ENCODE measurements around the gene FBP1.
"Not testable (repeated sequence)": the region's sequence is repeated elsewhere in the genome, so short reads cannot be mapped to it uniquely, and the experiment has no call there.

FBP1 gene

GRCh38 chr9:94591046-94591545 is 48.2 kb downstream of the FBP1 start:
- H3K9me3 Mint-ChIP-seq; H3K36me3 Mint-ChIP-seq (ENCODE audit: low read depth); H3K4me3 Mint-ChIP-seq; H3K27ac Mint-ChIP-seq: not testable (repeated sequence)
- Mint-ChIP-seq H3K4me1 (ENCODE audit: low read depth) (peaks cover 12% of the 10 kb centered on the region), H3K27me3 (peaks cover 45% of the 10 kb centered on the region)
- DNase-seq, result peak; percentile 7

- Mint-ChIP-seq H3K9me3 (no peaks in the 10 kb centered on the region), H3K27ac (no peak overlapping the region), H3K36me3 (ENCODE audit: low read depth) (no peaks in the 10 kb centered on the region), H3K4me1 (ENCODE audit: low read depth) (peaks cover 28% of the 10 kb centered on the region), H3K4me3 (no peak overlapping the region), H3K27me3 (peaks cover 46% of the 10 kb centered on the region)
- no peak for DNase-seq
These were observed 50.6 kb downstream of the FBP1 start for GRCh38 chr9:94588681-94589080.

GRCh38 chr9:94586814-94587213 is 52.5 kb downstream of the FBP1 start:
- Mint-ChIP-seq H3K9me3 (no peaks in the 10 kb centered on the region), H3K36me3 (ENCODE audit: low read depth) (no peaks in the 10 kb centered on the region), H3K27me3 (peaks cover 44% of the 10 kb centered on the region), H3K4me3 (no peak overlapping the region), H3K4me1 (ENCODE audit: low read depth) (peaks cover 28% of the 10 kb centered on the region), H3K27ac (no peak overlapping the region)
- DNase-seq, result no peak

- Mint-ChIP-seq H3K27ac (no peak overlapping the region), H3K27me3 (peaks cover 41% of the 10 kb centered on the region), H3K4me3 (no peak overlapping the region), H3K4me1 (ENCODE audit: low read depth) (peaks cover 28% of the 10 kb centered on the region), H3K9me3 (no peaks in the 10 kb centered on the region), H3K36me3 (ENCODE audit: low read depth) (no peaks in the 10 kb centered on the region)
- no peak for DNase-seq
These were observed 53.0 kb downstream of the FBP1 start for GRCh38 chr9:94586316-94586715.

- DNase-seq, result no peak
- H3K9me3 Mint-ChIP-seq, result no peaks in the 10 kb centered on the region
- H3K36me3 Mint-ChIP-seq (ENCODE audit: low read depth), result no peaks in the 10 kb centered on the region
- H3K4me1 Mint-ChIP-seq (ENCODE audit: low read depth), result peaks cover 28% of the 10 kb centered on the region
- no peak overlapping the region for H3K4me3 Mint-ChIP-seq
- peaks cover 38% of the 10 kb centered on the region for H3K27me3 Mint-ChIP-seq
- H3K27ac Mint-ChIP-seq, result no peak overlapping the region
These were observed 54.8 kb downstream of the FBP1 start for GRCh38 chr9:94584555-94584954.

GRCh38 chr9:94581728-94582127 is 57.6 kb downstream of the FBP1 start:
- Mint-ChIP-seq H3K4me3 (no peak overlapping the region), H3K36me3 (ENCODE audit: low read depth) (no peaks in the 10 kb centered on the region), H3K27ac (no peak overlapping the region), H3K9me3 (no peaks in the 10 kb centered on the region), H3K27me3 (peaks cover 18% of the 10 kb centered on the region), H3K4me1 (ENCODE audit: low read depth) (peaks cover 21% of the 10 kb centered on the region)
- DNase-seq, result no peak

- H3K4me3 Mint-ChIP-seq, result no peak overlapping the region
- DNase-seq, result no peak
- H3K9me3 Mint-ChIP-seq, result no peaks in the 10 kb centered on the region
- H3K36me3 Mint-ChIP-seq (ENCODE audit: low read depth), result no peaks in the 10 kb centered on the region
- H3K4me1 Mint-ChIP-seq (ENCODE audit: low read depth), result no peaks in the 10 kb centered on the region
- no peak overlapping the region for H3K27ac Mint-ChIP-seq
- peaks cover 7% of the 10 kb centered on the region for H3K27me3 Mint-ChIP-seq
These were observed 61.7 kb downstream of the FBP1 start for GRCh38 chr9:94577571-94577970.

GRCh38 chr9:94577036-94577435 is 62.3 kb downstream of the FBP1 start:
- no peak for DNase-seq
- Mint-ChIP-seq H3K4me1 (ENCODE audit: low read depth) (no peaks in the 10 kb centered on the region), H3K27me3 (peaks cover 12% of the 10 kb centered on the region), H3K36me3 (ENCODE audit: low read depth) (no peaks in the 10 kb centered on the region), H3K9me3 (no peaks in the 10 kb centered on the region), H3K4me3 (no peak overlapping the region), H3K27ac (no peak overlapping the region)

GRCh38 chr9:94576131-94576530 is 63.2 kb downstream of the FBP1 start:
- Mint-ChIP-seq H3K9me3 (no peaks in the 10 kb centered on the region), H3K4me1 (ENCODE audit: low read depth) (no peaks in the 10 kb centered on the region), H3K36me3 (ENCODE audit: low read depth) (no peaks in the 10 kb centered on the region), H3K27ac (no peak overlapping the region), H3K27me3 (peaks cover 18% of the 10 kb centered on the region), H3K4me3 (no peak overlapping the region)
- DNase-seq, result no peak

GRCh38 chr9:94568972-94569712 is 70.2 kb downstream of the FBP1 start:
- Mint-ChIP-seq H3K27me3 (peaks cover 16% of the 10 kb centered on the region), H3K9me3 (peaks cover under 1% of the 10 kb centered on the region), H3K36me3 (ENCODE audit: low read depth) (no peaks in the 10 kb centered on the region), H3K4me1 (ENCODE audit: low read depth) (no peaks in the 10 kb centered on the region), H3K4me3 (no peak overlapping the region), H3K27ac (no peak overlapping the region)
- DNase-seq, result no peak

GRCh38 chr9:94568250-94568889 is 70.9 kb downstream of the FBP1 start:
- H3K27me3 Mint-ChIP-seq, result peaks cover 16% of the 10 kb centered on the region
- DNase-seq, result no peak
- peaks cover 4% of the 10 kb centered on the region for H3K9me3 Mint-ChIP-seq
- H3K4me1 Mint-ChIP-seq (ENCODE audit: low read depth), result no peaks in the 10 kb centered on the region
- H3K27ac Mint-ChIP-seq, result no peak overlapping the region
- H3K36me3 Mint-ChIP-seq (ENCODE audit: low read depth), result no peaks in the 10 kb centered on the region
- H3K4me3 Mint-ChIP-seq, result no peak overlapping the region

GRCh38 chr9:94567271-94567670 is 72.0 kb downstream of the FBP1 start:
- Mint-ChIP-seq H3K4me1 (ENCODE audit: low read depth) (no peaks in the 10 kb centered on the region), H3K36me3 (ENCODE audit: low read depth) (no peaks in the 10 kb centered on the region), H3K9me3 (peaks cover 4% of the 10 kb centered on the region), H3K27me3 (peaks cover 23% of the 10 kb centered on the region), H3K27ac (no peak overlapping the region), H3K4me3 (no peak overlapping the region)
- DNase-seq, result no peak

- peaks cover 4% of the 10 kb centered on the region for H3K9me3 Mint-ChIP-seq
- H3K36me3 Mint-ChIP-seq (ENCODE audit: low read depth), result no peaks in the 10 kb centered on the region
- no peaks in the 10 kb centered on the region for H3K4me1 Mint-ChIP-seq (ENCODE audit: low read depth)
- DNase-seq, result no peak
- no peak overlapping the region for H3K4me3 Mint-ChIP-seq
- H3K27me3 Mint-ChIP-seq, result peaks cover 20% of the 10 kb centered on the region
- H3K27ac Mint-ChIP-seq, result no peak overlapping the region
These were observed 72.8 kb downstream of the FBP1 start for GRCh38 chr9:94566550-94566949.

- not testable (repeated sequence) for DNase-seq; H3K36me3 Mint-ChIP-seq (ENCODE audit: low read depth); H3K4me1 Mint-ChIP-seq (ENCODE audit: low read depth); H3K27ac Mint-ChIP-seq; H3K4me3 Mint-ChIP-seq; H3K9me3 Mint-ChIP-seq
- peaks cover 21% of the 10 kb centered on the region for H3K27me3 Mint-ChIP-seq
These were observed 75.0 kb downstream of the FBP1 start for GRCh38 chr9:94564279-94564678.

GRCh38 chr9:94563548-94563947 is 75.8 kb downstream of the FBP1 start:
- DNase-seq, result no peak
- Mint-ChIP-seq H3K4me1 (ENCODE audit: low read depth) (no peaks in the 10 kb centered on the region), H3K36me3 (ENCODE audit: low read depth) (no peaks in the 10 kb centered on the region), H3K4me3 (no peak overlapping the region), H3K9me3 (peaks cover 4% of the 10 kb centered on the region), H3K27ac (no peak overlapping the region), H3K27me3 (peaks cover 21% of the 10 kb centered on the region)

All from activated T-cell treated with anti-CD3 and anti-CD28 coated beads, Interleukin-2, amount 50 U/mL, for 24 hours (primary cell).